ENCODE results near the gene CTTNBP2NL.
A peak's percentile ranks its signal among the peaks of the same experiment; 100 is the strongest.

Gene CTTNBP2NL

GRCh38 chr1:112509005-112509659 lies 113.1 kb downstream of the CTTNBP2NL start:
- peak; percentile 39 to 51 for DNase-seq

GRCh38 chr1:112509660-112510178 lies 113.7 kb downstream of the CTTNBP2NL start:
- no peak for DNase-seq

- DNase-seq: no peak
Measured at GRCh38 chr1:112510340-112510739, 114.3 kb downstream of the CTTNBP2NL start.

Measured in activated T-cell treated with anti-CD3 and anti-CD28 coated beads, Interleukin-2, amount 50 U/mL, for 48 hours (primary cell).